ENCODE results near the gene MYBPC2.

DNA sequence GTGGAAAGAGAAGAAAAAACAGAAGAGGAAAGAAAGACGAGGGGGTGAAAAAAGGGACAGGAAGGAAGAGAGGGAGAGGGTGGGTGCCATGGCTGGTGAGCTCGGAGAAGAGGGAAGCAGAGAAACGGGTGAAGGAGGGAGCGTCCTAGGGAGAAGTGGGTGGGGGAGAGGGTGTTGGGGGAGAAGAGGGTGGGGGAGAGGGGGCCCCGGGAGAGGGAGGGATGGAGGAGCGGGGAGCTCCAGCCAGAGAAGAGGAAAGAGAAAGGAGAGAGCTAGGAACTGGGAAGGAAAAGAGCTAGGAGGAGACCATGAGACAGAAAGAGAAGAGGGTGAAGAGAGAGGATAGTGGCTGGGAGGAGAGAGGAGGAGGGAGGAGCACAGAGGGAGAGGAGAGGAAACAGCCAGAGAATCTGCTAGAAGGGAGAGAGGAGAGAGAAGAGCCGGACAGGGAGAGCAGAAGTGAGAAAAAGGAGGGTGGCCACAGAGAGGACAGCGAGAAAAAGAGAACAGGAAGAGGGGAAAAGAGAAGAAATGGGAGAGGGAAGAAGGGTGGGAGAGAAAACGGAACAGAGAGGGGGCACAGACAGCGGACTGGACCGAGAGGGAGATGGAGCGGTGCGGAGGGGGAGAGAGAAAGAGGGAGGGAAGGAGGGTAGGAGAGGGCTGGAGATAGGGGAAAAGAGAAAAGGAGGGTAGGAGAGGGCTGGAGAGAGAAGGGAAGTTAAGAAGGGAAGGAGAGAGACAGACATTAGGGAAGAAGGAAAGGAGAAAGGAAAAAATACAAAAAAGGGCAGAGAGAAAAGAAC lies 55.9 kb downstream of the MYBPC2 start:
- TF ChIP-seq AFF1 (IDR thresholded peaks at IDR 0.05; ENCODE audit: low read depth in 1 of 2, partially characterized antibody in 2 of 2) (no peak), USF2 (CRISPR knock-in tag; IDR thresholded peaks at IDR 0.05) (no peak), NFIX (CRISPR knock-in tag; IDR thresholded peaks at IDR 0.05; ENCODE audit: low read depth) (no peak), DMBX1 (CRISPR knock-in tag; IDR thresholded peaks at IDR 0.05; ENCODE audit: borderline replicate concordance) (no peak), E2F6 (IDR thresholded peaks at IDR 0.05; ENCODE audit: borderline replicate concordance in 1 of 2, extremely low read depth in 1 of 2, insufficient read depth in 1 of 2, insufficient read length in 1 of 2, low read depth in 1 of 2, low read length in 1 of 2, poor library complexity in 1 of 2, severe bottlenecking in 1 of 2) (no peak), TAF15 (IDR thresholded peaks at IDR 0.05; ENCODE audit: low read depth, low read length) (no peak), ZNF639 (CRISPR knock-in tag; conservative IDR thresholded peaks at IDR 0.05 in 1 of 2, IDR thresholded peaks at IDR 0.05 in 1 of 2) (no peak), NR2C2 (CRISPR knock-in tag; IDR thresholded peaks at IDR 0.05) (no peak), NR2C2 (tag; IDR thresholded peaks at IDR 0.05) (no peak), HNRNPL (IDR thresholded peaks at IDR 0.05; ENCODE audit: low read depth, low read length) (no peak), GATA2 (CRISPR knock-in tag; IDR thresholded peaks at IDR 0.05) (no peak), MYC (IDR thresholded peaks at IDR 0.05; ENCODE audit: low read depth, low read length) (no peak), MYC (CRISPR knock-in tag; IDR thresholded peaks at IDR 0.05; ENCODE audit: borderline replicate concordance, low read depth) (no peak), CEBPB (tag; IDR thresholded peaks at IDR 0.05) (no peak)
- TF ChIP-seq, protein P1, sequence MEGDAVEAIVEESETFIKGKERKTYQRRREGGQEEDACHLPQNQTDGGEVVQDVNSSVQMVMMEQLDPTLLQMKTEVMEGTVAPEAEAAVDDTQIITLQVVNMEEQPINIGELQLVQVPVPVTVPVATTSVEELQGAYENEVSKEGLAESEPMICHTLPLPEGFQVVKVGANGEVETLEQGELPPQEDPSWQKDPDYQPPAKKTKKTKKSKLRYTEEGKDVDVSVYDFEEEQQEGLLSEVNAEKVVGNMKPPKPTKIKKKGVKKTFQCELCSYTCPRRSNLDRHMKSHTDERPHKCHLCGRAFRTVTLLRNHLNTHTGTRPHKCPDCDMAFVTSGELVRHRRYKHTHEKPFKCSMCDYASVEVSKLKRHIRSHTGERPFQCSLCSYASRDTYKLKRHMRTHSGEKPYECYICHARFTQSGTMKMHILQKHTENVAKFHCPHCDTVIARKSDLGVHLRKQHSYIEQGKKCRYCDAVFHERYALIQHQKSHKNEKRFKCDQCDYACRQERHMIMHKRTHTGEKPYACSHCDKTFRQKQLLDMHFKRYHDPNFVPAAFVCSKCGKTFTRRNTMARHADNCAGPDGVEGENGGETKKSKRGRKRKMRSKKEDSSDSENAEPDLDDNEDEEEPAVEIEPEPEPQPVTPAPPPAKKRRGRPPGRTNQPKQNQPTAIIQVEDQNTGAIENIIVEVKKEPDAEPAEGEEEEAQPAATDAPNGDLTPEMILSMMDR (IDR thresholded peaks at IDR 0.05 in 2 of 3, conservative IDR thresholded peaks at IDR 0.05 in 1 of 3; ENCODE audit: insufficient read depth in 2 of 3, low read depth in 1 of 3, low read length in 3 of 3): no peak
- TF ChIP-seq, protein P2, sequence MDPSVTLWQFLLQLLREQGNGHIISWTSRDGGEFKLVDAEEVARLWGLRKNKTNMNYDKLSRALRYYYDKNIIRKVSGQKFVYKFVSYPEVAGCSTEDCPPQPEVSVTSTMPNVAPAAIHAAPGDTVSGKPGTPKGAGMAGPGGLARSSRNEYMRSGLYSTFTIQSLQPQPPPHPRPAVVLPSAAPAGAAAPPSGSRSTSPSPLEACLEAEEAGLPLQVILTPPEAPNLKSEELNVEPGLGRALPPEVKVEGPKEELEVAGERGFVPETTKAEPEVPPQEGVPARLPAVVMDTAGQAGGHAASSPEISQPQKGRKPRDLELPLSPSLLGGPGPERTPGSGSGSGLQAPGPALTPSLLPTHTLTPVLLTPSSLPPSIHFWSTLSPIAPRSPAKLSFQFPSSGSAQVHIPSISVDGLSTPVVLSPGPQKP (CRISPR knock-in tag; IDR thresholded peaks at IDR 0.05): no peak

Measured in K562 (cell line).